Hepatocyte (in vitro differentiated cells): ENCODE results near the gene KLHL5.

Experiments
- CTCF ChIP-seq: fragments of 200-600 bp; sonication (generic); IDR thresholded peaks from 2 replicates; pipeline ENCODE4 v1.5.1; 2016; ENCODE audit warnings: antibody characterized with exemption, mild to moderate bottlenecking; ENCODE audit not compliant: poor library complexity
- EZH2 ChIP-seq: fragments of 200-600 bp; sonication (generic); IDR thresholded peaks from 2 replicates; pipeline ENCODE4 v1.6.1; 2016; ENCODE audit warnings: antibody characterized with exemption, mild to moderate bottlenecking, borderline replicate concordance

DNA sequence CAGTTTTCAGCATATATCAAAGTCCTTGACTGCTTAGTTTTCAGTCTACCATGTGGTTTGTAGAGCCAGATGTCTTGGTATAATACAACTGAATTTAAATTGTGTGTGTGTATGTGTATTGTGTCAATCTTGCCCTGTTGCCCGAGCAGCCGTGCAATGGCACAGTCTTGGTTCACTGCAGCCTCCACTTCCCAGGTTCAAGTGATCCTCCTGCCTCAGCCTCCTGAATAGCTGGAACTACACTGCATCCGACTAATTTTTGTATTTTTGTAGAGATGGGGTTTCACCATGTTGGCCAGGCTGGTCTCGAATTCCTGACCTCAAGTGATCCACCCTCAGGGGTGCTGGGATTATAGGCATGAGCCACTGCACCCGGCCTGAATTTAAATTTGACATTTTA lies 6.0 kb upstream of the KLHL5 start:
- TF ChIP-seq CTCF (no peak), EZH2 (no peak)
